SU-DHL-6 (cell line): ENCODE results near the gene ZNF350.
"Not testable (repeated sequence)": the region's sequence is repeated elsewhere in the genome, so short reads cannot be mapped to it uniquely, and the experiment has no call there.

Source experiments
- EZH2phosphoT487 ChIP-seq: fragments of 200-600 bp; sonication (generic), shearing (Covaris generic); conservative IDR thresholded peaks from 2 replicates; pipeline ENCODE4 v1.6.1; 2018; ENCODE audit warnings: mild to moderate bottlenecking, antibody characterized with exemption, low read length, moderate library complexity, mixed read lengths
- TF ChIP-seq, protein P1 (sequence below): fragments of 200-600 bp; sonication (generic); IDR thresholded peaks from one replicate; pipeline ENCODE4 v1.5.1; 2017; ENCODE audit warnings: antibody characterized with exemption, mild to moderate bottlenecking, low read length, moderate library complexity; ENCODE audit not compliant: insufficient read depth, poor library complexity, severe bottlenecking

DNA sequence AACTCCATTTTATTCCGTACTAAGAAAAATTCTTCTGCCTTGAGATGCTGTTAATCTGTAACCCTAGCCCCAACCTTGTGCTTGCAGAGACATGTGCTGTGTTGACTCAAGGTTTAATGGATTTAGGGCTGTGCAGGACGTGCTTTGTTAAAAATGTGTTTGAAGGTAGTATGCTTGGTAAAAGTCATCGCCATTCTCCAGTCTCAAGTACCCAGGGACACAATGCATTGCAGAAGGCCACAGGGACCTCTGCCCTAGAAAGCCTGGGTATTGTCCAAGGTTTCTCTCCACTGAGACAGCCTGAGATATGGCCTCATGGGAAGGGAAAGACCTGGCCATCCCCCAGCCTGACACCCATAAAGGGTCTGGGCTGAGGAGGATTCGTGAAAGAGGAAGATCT is 28.8 kb downstream of the ZNF350 start:
- TF ChIP-seq, protein P1, sequence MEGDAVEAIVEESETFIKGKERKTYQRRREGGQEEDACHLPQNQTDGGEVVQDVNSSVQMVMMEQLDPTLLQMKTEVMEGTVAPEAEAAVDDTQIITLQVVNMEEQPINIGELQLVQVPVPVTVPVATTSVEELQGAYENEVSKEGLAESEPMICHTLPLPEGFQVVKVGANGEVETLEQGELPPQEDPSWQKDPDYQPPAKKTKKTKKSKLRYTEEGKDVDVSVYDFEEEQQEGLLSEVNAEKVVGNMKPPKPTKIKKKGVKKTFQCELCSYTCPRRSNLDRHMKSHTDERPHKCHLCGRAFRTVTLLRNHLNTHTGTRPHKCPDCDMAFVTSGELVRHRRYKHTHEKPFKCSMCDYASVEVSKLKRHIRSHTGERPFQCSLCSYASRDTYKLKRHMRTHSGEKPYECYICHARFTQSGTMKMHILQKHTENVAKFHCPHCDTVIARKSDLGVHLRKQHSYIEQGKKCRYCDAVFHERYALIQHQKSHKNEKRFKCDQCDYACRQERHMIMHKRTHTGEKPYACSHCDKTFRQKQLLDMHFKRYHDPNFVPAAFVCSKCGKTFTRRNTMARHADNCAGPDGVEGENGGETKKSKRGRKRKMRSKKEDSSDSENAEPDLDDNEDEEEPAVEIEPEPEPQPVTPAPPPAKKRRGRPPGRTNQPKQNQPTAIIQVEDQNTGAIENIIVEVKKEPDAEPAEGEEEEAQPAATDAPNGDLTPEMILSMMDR = not testable (repeated sequence)
- TF ChIP-seq EZH2phosphoT487 = not testable (repeated sequence)
